HL-60 (cell line): ENCODE results near the gene ATL3.

ENCODE experiments used
- CTCF ChIP-seq: IDR thresholded peaks from one replicate; pipeline ENCODE4 v1.5.1; 2011; ENCODE audit warnings: low read length, control low read depth, inconsistent platforms; ENCODE audit not compliant: insufficient read depth
- POLR2AphosphoS5 ChIP-seq: IDR thresholded peaks from 2 replicates; pipeline ENCODE4 v1.6.1; 2012; ENCODE audit warnings: low read depth
- SPI1 ChIP-seq: IDR thresholded peaks from 2 replicates; pipeline ENCODE4 v1.6.1; 2012; ENCODE audit warnings: low read depth, mild to moderate bottlenecking, borderline replicate concordance

GRCh38 chr11:63708764-63709163, 37.6 kb upstream of the ATL3 start:
- no peak for TF ChIP-seq POLR2AphosphoS5
- TF ChIP-seq SPI1 = no peak
- no peak for TF ChIP-seq CTCF
